A549 treated with ZK216348 at 1 μM for 4 hours (cell line): ENCODE measurements around the gene PSMB2. TPM values are rescaled to one million over a fixed set of nuclear protein-coding genes. Genes with fewer than 3 reads are reported as not detected.

Experiments used
- total RNA-seq: library from RNA; stranded (reverse); fragments of 200-300 nt; extraction: Qiagen RNA extraction; gene quantifications from 5 replicates; pipeline ENCODE4 v1.2.3, GENCODE V29; 2022; ENCODE audit warnings: low read depth

PSMB2 gene
- total RNA-seq = 89.3 to 105 TPM (median 98.5 TPM) in 5 replicates

DNA sequence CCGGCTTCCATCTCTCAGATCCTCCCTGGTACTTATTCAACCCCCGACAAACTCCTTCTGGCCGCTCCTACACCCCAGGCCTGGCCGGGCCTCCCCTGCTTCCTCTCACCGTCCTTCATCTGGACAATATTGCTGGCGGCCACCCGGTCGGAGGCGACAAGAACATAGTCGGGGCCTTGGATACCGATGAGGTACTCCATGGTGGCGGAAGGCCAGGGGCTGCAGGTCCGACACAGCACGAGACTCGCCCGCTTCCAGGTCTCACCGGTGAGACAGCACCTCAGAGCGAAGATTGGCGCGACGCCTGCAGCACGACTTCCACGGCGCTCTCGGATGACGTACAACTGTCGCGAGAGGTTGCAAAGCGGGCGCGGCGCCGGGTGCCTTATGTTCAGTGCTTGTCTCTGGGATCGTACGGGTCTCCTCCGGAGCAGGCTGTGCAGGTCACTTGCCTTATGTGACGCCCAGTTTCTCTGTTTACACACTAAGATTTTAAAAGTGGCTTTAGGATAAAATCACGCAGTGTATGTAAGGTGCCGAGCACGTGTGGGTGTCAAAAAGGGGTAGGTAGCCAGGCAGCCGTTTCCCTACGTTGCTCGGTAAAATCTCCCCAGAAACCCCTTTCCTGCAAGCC lies at the start of gene PSMB2:
Gene PSMB2, minus strand, starts transcription at position 294 of the 634 bp plus-strand sequence. Its CDS starts 94 bp downstream, at position 200.

DNA sequence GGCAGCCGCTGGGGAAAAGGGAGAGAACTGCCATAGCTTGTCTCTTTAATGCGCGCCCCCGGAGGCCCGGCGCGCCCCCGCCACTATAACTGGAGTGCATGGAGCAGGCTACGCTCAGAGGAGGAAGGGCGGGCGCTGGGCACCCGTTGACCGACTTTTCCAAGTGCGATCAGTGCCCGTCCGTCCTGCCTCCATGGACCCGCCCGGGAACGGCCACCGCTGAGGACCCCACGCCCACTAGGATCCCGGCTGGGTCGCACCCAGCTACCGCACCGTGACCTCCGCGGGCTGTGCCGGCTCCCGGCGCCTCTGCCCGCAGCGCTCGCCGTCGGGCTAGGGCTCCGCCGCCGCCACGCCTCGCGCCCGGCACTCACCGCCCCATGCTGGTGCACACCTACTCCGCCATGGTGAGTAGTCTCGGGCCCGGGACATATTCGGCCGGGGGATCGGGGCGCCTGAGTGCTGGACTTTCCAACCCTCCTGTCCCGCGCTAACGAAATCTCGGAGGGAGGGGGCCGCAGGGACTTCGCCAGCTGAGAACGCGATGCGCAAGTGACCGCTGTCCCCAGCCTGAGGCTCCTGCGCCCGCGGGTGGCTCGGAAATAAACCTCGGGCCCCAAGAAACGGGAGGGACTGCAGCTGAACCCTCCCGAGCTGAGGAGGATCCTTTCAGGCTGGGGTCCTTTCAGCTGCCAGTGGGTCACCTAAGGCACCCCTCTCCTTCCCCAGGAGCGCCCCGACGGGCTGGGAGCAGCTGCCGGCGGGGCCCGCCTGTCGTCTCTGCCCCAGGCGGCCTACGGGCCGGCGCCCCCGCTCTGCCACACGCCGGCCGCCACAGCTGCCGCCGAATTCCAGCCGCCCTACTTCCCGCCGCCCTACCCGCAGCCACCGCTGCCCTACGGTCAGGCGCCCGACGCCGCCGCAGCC lies 67.9 kb downstream of the PSMB2 start, which contains the start of gene TFAP2E:
Gene TFAP2E, plus strand, starts transcription at position 117 of the 927 bp plus-strand sequence. Its CDS starts 264 bp downstream, at position 381.

DNA sequence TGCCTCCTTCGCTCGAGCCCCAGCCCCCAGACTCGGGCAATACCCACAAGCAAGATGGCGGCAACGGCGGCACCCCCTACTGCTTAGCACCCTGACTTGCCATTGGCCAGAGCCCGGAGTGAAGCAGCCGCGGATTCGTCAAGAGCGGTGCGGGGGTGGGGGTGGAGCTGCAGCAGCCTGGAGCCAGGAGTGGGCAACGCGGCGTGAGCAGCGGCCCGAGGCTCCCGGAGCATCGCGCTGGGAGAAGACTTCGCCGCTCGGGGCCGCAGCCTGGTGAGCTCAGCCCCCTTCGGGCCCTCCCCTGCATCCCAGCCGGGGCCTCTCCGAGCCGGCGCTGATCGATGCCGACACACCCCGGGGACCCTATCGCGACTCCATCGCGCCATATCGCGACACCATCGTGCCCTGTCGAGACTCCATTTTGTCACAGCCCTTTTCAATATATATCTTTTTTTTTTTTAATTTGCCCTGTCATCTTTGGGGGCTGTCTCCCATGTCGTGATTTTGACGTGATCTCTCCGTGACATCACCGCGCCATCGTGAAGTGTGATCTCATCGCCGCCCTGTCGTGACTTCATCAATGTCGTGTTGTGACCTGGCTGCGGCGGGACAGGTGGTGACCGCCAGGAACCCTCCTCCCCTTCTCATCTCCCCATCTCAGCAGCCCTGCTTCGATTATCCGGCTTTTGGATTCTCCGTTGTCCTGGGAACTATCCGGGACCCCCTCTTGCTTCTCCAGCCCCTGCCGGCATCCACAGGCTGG lies 83.5 kb downstream of the PSMB2 start, which contains the start of gene NCDN:
Gene NCDN, plus strand, starts transcription at position 189 of the 763 bp plus-strand sequence. Its CDS starts 392 bp downstream, at position 581.

GRCh38 chr1:35557118-35557610 lies 84.2 kb downstream of the PSMB2 start, which contains the start of gene KIAA0319L:
Gene KIAA0319L (minus strand): TSS chr1:35557403. CDS start chr1:35554491, 2,912 bp downstream.

Other genes with a start within 250 kb of the PSMB2 start
- gene KIAA0319L, start 84.1 kb downstream of the PSMB2 start, total RNA-seq = 13.7 to 16.1 TPM (median 14.8 TPM) in 5 replicates
- gene NCDN, start 83.7 kb downstream of the PSMB2 start, total RNA-seq = 7.9 to 18.5 TPM (median 16.1 TPM) in 5 replicates
- 0.40 to 0.93 TPM (median 0.65 TPM) in 5 replicates for gene TFAP2E, start 68.2 kb downstream of the PSMB2 start, total RNA-seq
- 11.6 to 15.8 TPM (median 14.4 TPM) in 5 replicates for gene C1orf216, start 77.4 kb upstream of the PSMB2 start, total RNA-seq
- gene CLSPN, start 128.5 kb upstream of the PSMB2 start, total RNA-seq = 9.6 to 14.3 TPM (median 11.2 TPM) in 5 replicates
- 3.2 to 6.9 TPM (median 4.0 TPM) in 5 replicates for gene AGO4, start 166.5 kb upstream of the PSMB2 start, total RNA-seq
- 3.0 to 5.4 TPM (median 4.8 TPM) in 5 replicates for gene AGO1, start 241.7 kb upstream of the PSMB2 start, total RNA-seq